K562 (cell line): ENCODE results near the gene DHPS. TPM values are rescaled to one million over a fixed set of nuclear protein-coding genes. Genes with fewer than 3 reads are reported as not detected.
A peak's percentile ranks its signal among the peaks of the same experiment; 100 is the strongest.

Experiments used
- BHLHE40 ChIP-seq: IDR thresholded peaks from 2 replicates; pipeline ENCODE4 v1.6.1; 2011; ENCODE audit warnings: low read length, improper control_type of control experiment
- MBD2 ChIP-seq: sonication (generic); IDR thresholded peaks from 2 replicates; pipeline ENCODE4 v1.6.1; 2016; ENCODE audit warnings: low read depth, borderline replicate concordance
- TCF7 ChIP-seq: sonication (generic); IDR thresholded peaks from 2 replicates; pipeline ENCODE4 v1.6.1; 2016; ENCODE audit warnings: antibody characterized with exemption, borderline replicate concordance
- ZNF263 ChIP-seq: sonication (generic); formaldehyde crosslinking; IDR thresholded peaks from 2 replicates; pipeline ENCODE4 v1.8.0; 2022; ENCODE audit warnings: mild to moderate bottlenecking, missing genetic modification reagents, borderline replicate concordance
- polyA plus RNA-seq, 8 experiments: library from polyadenylated mRNA; depleted of rRNA in 4 of 8; stranded (reverse) in 5 of 8; unstranded in 3 of 8; fragments of >200 nt; fragmentation: Nextera tagmentation in 2 of 8; fragmentation: Illumina TruSeq in 1 of 8; extraction: Ambion mirVana in 2 of 8; extraction: Trizol in 1 of 8; gene quantifications; 2 replicates each; pipeline versions ENCODE4 v1.2.1 to v1.2.3, GENCODE V29; 2011 to 2014; ENCODE audit warnings: inconsistent platforms in 1 of 8, missing spikeins in 1 of 8
- total RNA-seq, 7 experiments: library from RNA; depleted of rRNA in 6 of 7; stranded (reverse); fragments of >200 nt in 6 of 7; fragmentation: Illumina TruSeq in 2 of 7; extraction: Trizol in 2 of 7; gene quantifications; 2 replicates each; pipeline versions ENCODE4 v1.2.1 to v1.2.3, GENCODE V29; 2011 to 2021; ENCODE audit warnings: low replicate concordance in 1 of 7
- TF ChIP-seq, protein P1 (sequence below): fragments of 450-650 bp; IDR thresholded peaks from 2 replicates; pipeline ENCODE4 v1.6.1; 2016; ENCODE audit warnings: antibody characterized with exemption
- TF ChIP-seq, protein P2 (sequence below): fragments of 250-450 bp; sonication (Bioruptor Pico); IDR thresholded peaks from 2 replicates; pipeline ENCODE4 v1.4.0; 2020; ENCODE audit warnings: mild to moderate bottlenecking
- TF ChIP-seq, protein P3 (sequence below), 3 experiments: fragments of 200-800 bp in 1 of 3; sonication (Bioruptor generic) in 1 of 3; sonication (generic) in 1 of 3; formaldehyde crosslinking in 1 of 3; IDR thresholded peaks; 2 replicates each; pipeline versions ENCODE4 v1.6.1 to v1.8.0; 2016 to 2022; ENCODE audit warnings: mild to moderate bottlenecking in 2 of 3, missing compliant biosample characterization in 2 of 3, missing genetic modification characterization in 2 of 3, missing genetic modification reagents in 1 of 3

DHPS gene
- total and polyA plus RNA-seq, 9 of the 15 experiments (the other 6 are each of a cell fraction or from before 2014, with no cell fraction given): 47.1 to 110 (median 79.9) TPM

DNA sequence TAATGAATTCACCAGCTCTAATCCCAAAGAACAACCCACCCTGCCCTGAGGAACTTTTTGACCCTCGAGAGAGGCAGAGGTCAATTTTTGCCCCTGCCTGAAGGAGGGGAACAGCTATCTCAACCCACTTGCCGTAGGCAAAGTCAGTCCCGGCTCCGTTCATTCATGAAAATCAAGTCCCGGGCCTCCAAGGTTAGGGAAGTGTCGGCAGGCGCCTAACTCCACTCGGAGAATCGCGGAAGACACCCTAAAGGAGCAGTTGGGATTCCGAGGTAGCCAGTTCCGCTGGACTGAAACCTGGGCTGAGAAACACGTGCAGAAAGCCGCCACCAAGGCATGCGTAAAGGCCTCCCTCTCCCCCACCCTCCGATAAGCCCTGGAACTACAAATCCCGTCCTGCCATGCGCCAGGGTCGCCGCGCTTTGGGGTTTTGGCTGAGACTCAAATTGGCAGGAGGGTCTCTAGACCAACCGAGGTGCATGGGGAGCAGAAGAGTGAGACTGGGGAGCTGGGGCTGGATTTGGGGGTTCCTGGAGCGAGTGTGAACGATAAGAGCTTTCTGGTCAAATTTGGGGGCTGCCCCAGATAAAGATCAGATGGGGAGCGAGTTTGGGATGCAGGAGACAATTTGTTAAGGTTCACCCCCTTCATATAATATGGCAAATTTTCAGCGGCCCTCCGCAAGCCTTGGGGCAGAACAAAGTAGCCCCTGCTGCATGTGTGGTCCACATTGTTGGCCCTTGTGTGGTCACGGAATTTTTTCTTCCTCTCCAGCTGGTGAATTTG is 42.2 kb upstream of the DHPS start, which contains the start of gene TNPO2 (continued):
- TF ChIP-seq, protein P1, sequence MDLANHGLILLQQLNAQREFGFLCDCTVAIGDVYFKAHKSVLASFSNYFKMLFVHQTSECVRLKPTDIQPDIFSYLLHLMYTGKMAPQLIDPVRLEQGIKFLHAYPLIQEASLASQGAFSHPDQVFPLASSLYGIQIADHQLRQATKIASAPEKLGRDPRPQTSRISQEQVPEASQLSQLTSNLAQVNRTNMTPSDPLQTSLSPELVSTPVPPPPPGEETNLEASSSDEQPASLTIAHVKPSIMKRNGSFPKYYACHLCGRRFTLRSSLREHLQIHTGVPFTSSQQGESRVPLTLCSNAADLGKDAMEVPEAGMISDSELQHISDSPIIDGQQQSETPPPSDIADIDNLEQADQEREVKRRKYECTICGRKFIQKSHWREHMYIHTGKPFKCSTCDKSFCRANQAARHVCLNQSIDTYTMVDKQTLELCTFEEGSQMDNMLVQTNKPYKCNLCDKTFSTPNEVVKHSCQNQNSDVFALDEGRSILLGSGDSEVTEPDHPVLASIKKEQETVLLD: peak; percentile 79
- TF ChIP-seq MBD2 (0 out of 2 replicates have a peak, but pooled peaks have one; percentile 39), ZNF263 (CRISPR knock-in tag) (0 out of 2 replicates have a peak, but pooled peaks have one; percentile 10), TCF7 (0 out of 2 replicates have a peak, but pooled peaks have one; percentile 26), BHLHE40 (peak; percentile 96)
- TF ChIP-seq, protein P2, sequence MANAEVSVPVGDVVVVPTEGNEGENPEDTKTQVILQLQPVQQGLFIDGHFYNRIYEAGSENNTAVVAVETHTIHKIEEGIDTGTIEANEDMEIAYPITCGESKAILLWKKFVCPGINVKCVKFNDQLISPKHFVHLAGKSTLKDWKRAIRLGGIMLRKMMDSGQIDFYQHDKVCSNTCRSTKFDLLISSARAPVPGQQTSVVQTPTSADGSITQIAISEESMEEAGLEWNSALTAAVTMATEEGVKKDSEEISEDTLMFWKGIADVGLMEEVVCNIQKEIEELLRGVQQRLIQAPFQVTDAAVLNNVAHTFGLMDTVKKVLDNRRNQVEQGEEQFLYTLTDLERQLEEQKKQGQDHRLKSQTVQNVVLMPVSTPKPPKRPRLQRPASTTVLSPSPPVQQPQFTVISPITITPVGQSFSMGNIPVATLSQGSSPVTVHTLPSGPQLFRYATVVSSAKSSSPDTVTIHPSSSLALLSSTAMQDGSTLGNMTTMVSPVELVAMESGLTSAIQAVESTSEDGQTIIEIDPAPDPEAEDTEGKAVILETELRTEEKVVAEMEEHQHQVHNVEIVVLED (CRISPR knock-in tag): no peak
- TF ChIP-seq, protein P3, sequence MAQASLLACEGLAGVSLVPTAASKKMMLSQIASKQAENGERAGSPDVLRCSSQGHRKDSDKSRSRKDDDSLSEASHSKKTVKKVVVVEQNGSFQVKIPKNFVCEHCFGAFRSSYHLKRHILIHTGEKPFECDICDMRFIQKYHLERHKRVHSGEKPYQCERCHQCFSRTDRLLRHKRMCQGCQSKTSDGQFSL (CRISPR knock-in tag; IDR thresholded peaks at IDR 0.05): peak; percentile 87
- TF ChIP-seq, protein P3 (tag; IDR thresholded peaks at IDR 0.05): no peak; a peak in 1 of 4 replicates
- TF ChIP-seq, all 486 proteins: peak for 99
